Type B pancreatic cell (in vitro differentiated cells): ENCODE results near the gene CTNNA3. TPM values are rescaled to one million over a fixed set of nuclear protein-coding genes. Genes with fewer than 3 reads are reported as not detected.

ENCODE experiments used
- DNase-seq: peaks from one replicate; pipeline ENCODE4 v3.0.0; 2021; ENCODE audit warnings: mixed read lengths; ENCODE audit not compliant: unreplicated experiment; ENCODE audit errors: extremely low spot score
- H3K27ac Mint-ChIP-seq: 2 replicates; pipeline ENCODE4 v1.8.0; 2021; ENCODE audit warnings: mild to moderate bottlenecking, mixed read lengths
- H3K27me3 Mint-ChIP-seq: 2 replicates; pipeline ENCODE4 v1.8.0; 2021; ENCODE audit warnings: mixed read lengths
- H3K36me3 Mint-ChIP-seq: 2 replicates; pipeline ENCODE4 v1.8.0; 2021; ENCODE audit warnings: mixed read lengths
- H3K4me1 Mint-ChIP-seq: one replicate; pipeline ENCODE4 v1.8.0; 2021; ENCODE audit warnings: mixed read lengths; ENCODE audit not compliant: unreplicated experiment
- H3K4me3 Mint-ChIP-seq: 2 replicates; pipeline ENCODE4 v1.8.0; 2021; ENCODE audit warnings: mild to moderate bottlenecking, mixed read lengths
- H3K9me3 Mint-ChIP-seq: 2 replicates; pipeline ENCODE4 v1.8.0; 2021; ENCODE audit warnings: mixed read lengths
- CTCF ChIP-seq: fragments of 200-600 bp; sonication (generic); conservative IDR thresholded peaks from 2 replicates; pipeline ENCODE4 v1.5.0; 2021; ENCODE audit warnings: antibody characterized with exemption, mild to moderate bottlenecking
- total RNA-seq: library from RNA; stranded (reverse); gene quantifications from 2 replicates; pipeline ENCODE4 v1.2.1, GENCODE V29; 2021; ENCODE audit warnings: low replicate concordance

The CTNNA3 gene
- total RNA-seq, 1 donor from 2014 or later: 2.6 TPM

- no peak for TF ChIP-seq CTCF
- no peak overlapping the region for H3K27ac Mint-ChIP-seq
- no peaks in the 10 kb centered on the region for H3K36me3 Mint-ChIP-seq
Measured at GRCh38 chr10:66414943-66415342, 1281.1 kb downstream of the CTNNA3 start.

DNA sequence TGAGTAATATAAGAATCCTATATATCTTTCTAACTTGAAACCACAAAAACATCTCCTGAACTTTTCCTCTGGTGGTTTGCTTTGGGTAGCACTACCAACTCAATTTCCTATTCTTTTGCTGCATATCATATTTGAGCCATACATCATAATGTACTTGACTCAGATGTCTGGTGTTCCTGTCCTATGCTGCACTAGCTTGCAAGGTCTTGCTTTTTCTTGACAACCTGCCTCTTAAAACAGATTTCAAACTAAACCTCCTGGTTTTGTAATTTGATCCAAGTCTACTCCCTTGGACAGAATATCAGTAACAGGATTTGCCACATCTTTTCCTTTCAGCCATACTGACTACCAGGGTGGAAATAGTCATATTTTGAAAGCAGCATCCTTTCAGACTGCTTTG is 1290.4 kb downstream of the CTNNA3 start:
- Mint-ChIP-seq H3K9me3 (no peaks in the 10 kb centered on the region), H3K4me3 (no peak overlapping the region), H3K27me3 (no peaks in the 10 kb centered on the region), H3K4me1 (no peaks in the 10 kb centered on the region), H3K27ac (no peak overlapping the region), H3K36me3 (no peaks in the 10 kb centered on the region)
- no peak for TF ChIP-seq CTCF
- no peak for DNase-seq

More at GRCh38 chr10:66414943-66415342, 1281.1 kb downstream of the CTNNA3 start:
- Mint-ChIP-seq H3K4me3 (no peak overlapping the region), H3K4me1 (no peaks in the 10 kb centered on the region), H3K27me3 (no peaks in the 10 kb centered on the region), H3K9me3 (no peaks in the 10 kb centered on the region)
- DNase-seq: no peak

DNA sequence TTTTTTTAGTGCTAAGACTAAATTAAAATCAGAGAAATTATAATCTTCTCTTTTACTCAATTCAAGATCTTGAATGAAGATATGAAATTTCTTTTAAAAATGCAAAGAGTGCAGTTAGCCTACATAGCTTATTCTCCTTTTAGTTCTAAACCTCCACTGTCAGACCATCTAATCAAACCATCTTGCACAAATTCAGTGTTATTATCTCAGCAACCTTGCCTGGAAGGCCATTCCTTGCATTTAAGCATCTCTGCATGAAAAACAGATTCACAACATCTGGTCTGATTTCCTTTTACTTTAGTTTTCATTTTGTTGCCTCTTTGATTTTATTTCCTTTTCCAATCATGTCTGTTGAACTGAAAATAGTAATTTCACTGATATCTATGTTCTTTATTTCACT is 1297.3 kb downstream of the CTNNA3 start:
- H3K36me3 Mint-ChIP-seq: no peaks in the 10 kb centered on the region
- no peaks in the 10 kb centered on the region for H3K9me3 Mint-ChIP-seq
- no peaks in the 10 kb centered on the region for H3K27me3 Mint-ChIP-seq
- no peaks in the 10 kb centered on the region for H3K4me1 Mint-ChIP-seq
- no peak overlapping the region for H3K4me3 Mint-ChIP-seq
- no peak overlapping the region for H3K27ac Mint-ChIP-seq
- no peak for DNase-seq
- no peak for TF ChIP-seq CTCF

GRCh38 chr10:66394342-66395063 is 1301.5 kb downstream of the CTNNA3 start:
- no peaks in the 10 kb centered on the region for H3K27me3 Mint-ChIP-seq
- no peaks in the 10 kb centered on the region for H3K36me3 Mint-ChIP-seq
- no peak for DNase-seq
- no peak overlapping the region for H3K27ac Mint-ChIP-seq
- no peaks in the 10 kb centered on the region for H3K9me3 Mint-ChIP-seq
- TF ChIP-seq CTCF: no peak
- H3K4me3 Mint-ChIP-seq: no peak overlapping the region
- H3K4me1 Mint-ChIP-seq: no peaks in the 10 kb centered on the region

DNA sequence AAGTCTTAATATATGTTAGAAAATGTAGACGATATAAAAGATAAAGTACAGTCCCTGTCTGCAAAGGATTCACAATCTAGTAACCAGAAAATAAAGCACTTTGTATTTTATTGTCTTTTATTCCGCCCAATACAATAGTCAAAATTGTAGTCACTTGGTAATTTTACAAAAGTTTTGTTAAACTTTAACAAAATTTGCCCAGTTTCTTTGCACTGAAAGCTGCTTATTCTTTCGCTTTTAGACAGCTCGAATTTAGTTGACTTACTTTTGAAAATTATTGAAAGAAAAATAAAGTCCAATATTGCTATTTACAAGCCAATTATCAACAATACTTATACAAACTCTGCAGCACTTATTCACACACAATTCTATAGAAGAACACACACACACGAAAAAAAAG is 1305.1 kb downstream of the CTNNA3 start:
- Mint-ChIP-seq H3K27ac (no peak overlapping the region), H3K4me1 (no peaks in the 10 kb centered on the region), H3K27me3 (no peaks in the 10 kb centered on the region), H3K9me3 (no peaks in the 10 kb centered on the region), H3K36me3 (no peaks in the 10 kb centered on the region), H3K4me3 (no peak overlapping the region)
- no peak for DNase-seq
- TF ChIP-seq CTCF: no peak
